ENCODE data around the gene SLC23A2. TPM values are rescaled to one million over a fixed set of nuclear protein-coding genes. Genes with fewer than 3 reads are reported as not detected.

The SLC23A2 gene
- total and polyA plus RNA-seq, 7 donors: 0.60 to 15.2 (median 10.9) TPM

DNA sequence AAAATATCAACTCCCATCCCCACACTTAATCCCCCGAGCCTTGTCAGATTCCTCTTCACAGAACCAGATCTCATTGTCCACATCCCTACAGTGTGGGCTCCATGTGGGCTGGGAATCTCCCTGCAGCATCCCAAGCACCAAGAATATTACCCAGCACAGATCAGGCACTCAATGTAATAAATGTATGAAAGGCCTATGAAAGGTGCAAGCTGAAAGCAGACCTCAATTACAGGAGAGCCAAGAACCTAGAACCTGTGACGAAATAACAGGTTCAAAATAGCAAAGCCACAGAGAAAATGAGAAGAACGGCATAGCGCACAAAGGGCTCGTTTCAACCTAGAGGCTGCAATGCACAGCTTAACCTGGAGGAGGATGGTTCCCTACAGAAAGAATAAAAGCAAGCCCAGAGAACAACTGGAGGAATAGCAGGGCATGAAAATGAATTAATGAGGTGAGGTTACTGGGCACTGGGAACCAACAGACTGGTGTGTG lies 3.1 kb downstream of the SLC23A2 start:
- H3K36me3 ChIP-seq: no peaks in the 10 kb centered on the region
- H3K27me3 ChIP-seq: no peaks in the 10 kb centered on the region
- no peak overlapping the region for H3K27ac ChIP-seq
- peaks cover 0 to 21% (median 13%) of the 10 kb centered on the region in 4 donors for H3K4me1 ChIP-seq
- TF ChIP-seq EP300 (IDR thresholded peaks at IDR 0.05) (no peak), POLR2A (IDR thresholded peaks at IDR 0.05) (no peak), POLR2AphosphoS5 (IDR thresholded peaks at IDR 0.05) (no peak)
- TF ChIP-seq, protein P1, sequence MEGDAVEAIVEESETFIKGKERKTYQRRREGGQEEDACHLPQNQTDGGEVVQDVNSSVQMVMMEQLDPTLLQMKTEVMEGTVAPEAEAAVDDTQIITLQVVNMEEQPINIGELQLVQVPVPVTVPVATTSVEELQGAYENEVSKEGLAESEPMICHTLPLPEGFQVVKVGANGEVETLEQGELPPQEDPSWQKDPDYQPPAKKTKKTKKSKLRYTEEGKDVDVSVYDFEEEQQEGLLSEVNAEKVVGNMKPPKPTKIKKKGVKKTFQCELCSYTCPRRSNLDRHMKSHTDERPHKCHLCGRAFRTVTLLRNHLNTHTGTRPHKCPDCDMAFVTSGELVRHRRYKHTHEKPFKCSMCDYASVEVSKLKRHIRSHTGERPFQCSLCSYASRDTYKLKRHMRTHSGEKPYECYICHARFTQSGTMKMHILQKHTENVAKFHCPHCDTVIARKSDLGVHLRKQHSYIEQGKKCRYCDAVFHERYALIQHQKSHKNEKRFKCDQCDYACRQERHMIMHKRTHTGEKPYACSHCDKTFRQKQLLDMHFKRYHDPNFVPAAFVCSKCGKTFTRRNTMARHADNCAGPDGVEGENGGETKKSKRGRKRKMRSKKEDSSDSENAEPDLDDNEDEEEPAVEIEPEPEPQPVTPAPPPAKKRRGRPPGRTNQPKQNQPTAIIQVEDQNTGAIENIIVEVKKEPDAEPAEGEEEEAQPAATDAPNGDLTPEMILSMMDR (IDR thresholded peaks at IDR 0.05): no peak
- no peak overlapping the region for H3K4me3 ChIP-seq
- H3K9me3 ChIP-seq: no peaks in the 10 kb centered on the region
- intact Hi-C loops (cut with DNase I): no loop called here
- WGBS, 2 donors: 76 to 88% methylated on average over 5 of the region's 5 CpGs
- DNase-seq: no peak

DNA sequence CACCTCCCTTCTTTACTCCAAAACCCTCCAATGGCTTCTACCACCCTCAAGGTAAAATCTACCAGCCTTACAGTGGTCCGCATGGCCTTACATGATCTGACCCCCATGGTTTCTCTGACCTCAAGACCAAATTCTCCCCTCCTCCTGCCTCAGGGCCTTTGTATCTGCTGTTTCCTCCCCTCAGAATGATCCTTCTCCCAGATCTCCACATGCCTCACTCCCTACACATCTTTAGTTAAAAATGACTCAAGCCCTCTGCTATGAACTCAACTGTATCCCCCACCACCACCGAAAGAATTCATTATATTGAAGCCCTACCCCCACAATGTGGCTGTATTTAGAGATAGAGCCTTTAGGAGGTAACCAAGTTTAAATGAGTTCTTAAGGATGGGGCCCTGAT lies 4.1 kb downstream of the SLC23A2 start:
- TF ChIP-seq EP300 (IDR thresholded peaks at IDR 0.05) (no peak), POLR2A (IDR thresholded peaks at IDR 0.05) (no peak), POLR2AphosphoS5 (IDR thresholded peaks at IDR 0.05) (no peak)
- TF ChIP-seq, protein P1 (IDR thresholded peaks at IDR 0.05): no peak
- no peak for DNase-seq
- no peaks in the 10 kb centered on the region for H3K9me3 ChIP-seq
- no peaks in the 10 kb centered on the region for H3K27me3 ChIP-seq
- H3K4me3 ChIP-seq: no peak overlapping the region
- 98 to 99% methylated on average over 2 of the region's 2 CpGs for WGBS, 2 donors
- peaks cover 0 to 21% (median 13%) of the 10 kb centered on the region in 4 donors for H3K4me1 ChIP-seq
- no peak overlapping the region for H3K27ac ChIP-seq
- no peaks in the 10 kb centered on the region for H3K36me3 ChIP-seq
- intact Hi-C loops (cut with DNase I): no loop called here

DNA sequence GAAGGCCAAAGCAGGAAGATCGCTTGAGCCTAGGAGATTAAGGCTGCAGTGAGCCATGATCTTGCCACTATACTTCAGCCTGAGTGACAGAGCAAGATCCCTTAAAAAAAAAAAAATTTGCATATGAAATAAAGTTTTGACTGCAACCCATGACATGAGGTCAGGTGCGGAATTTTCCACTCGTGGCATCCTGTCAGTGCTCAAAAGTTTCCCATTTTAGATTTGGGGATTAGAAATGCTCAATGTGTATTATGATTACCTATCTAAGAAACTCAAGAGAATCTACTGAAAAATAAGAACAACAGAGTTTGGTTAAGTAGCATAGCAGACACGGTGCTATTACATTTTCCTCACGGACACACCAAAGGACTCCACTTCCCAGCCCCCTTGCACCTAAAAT lies 11.7 kb downstream of the SLC23A2 start:
- Histone ChIP-seq H3K9me3 (no peaks in the 10 kb centered on the region), H3K4me3 (no peak overlapping the region), H3K4me1 (peaks cover 0 to 2% (median 0%) of the 10 kb centered on the region in 4 donors), H3K27ac (no peak overlapping the region), H3K36me3 (no peaks in the 10 kb centered on the region), H3K27me3 (no peaks in the 10 kb centered on the region)
- TF ChIP-seq EP300 (IDR thresholded peaks at IDR 0.05) (no peak), POLR2A (IDR thresholded peaks at IDR 0.05) (no peak), POLR2AphosphoS5 (IDR thresholded peaks at IDR 0.05) (no peak)
- TF ChIP-seq, protein P1 (IDR thresholded peaks at IDR 0.05): no peak
- no peak for DNase-seq
- intact Hi-C loops (cut with DNase I): no loop called here
- 77 to 88% methylated on average over 5 of the region's 5 CpGs for WGBS, 2 donors

DNA sequence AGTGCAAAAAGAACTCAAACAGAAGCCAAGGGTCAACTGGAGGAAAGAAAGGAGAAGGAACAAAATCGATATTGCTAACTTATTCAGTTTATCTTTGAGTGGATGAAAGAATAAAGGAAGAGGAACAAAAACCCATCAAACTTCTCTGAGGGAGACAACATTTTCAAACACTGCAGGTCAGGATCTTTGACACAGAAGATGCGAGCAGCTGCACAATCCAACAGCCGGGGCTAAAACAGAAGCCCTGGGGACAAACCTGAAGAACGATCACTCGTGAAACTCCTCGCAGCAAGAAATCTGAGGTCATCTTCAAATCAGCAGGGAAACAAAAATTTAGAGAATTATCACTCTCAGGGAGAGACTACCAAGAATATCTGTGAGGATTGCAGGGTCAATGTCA lies 14.2 kb downstream of the SLC23A2 start:
- DNase-seq: no peak
- no peak overlapping the region for H3K4me3 ChIP-seq
- WGBS, 2 donors: 59 to 76% methylated on average over 6 of the region's 6 CpGs
- H3K36me3 ChIP-seq: no peaks in the 10 kb centered on the region
- no peak for TF ChIP-seq POLR2AphosphoS5 (IDR thresholded peaks at IDR 0.05)
- TF ChIP-seq, protein P1 (IDR thresholded peaks at IDR 0.05): no peak
- no peak for TF ChIP-seq POLR2A (IDR thresholded peaks at IDR 0.05)
- no peak for TF ChIP-seq EP300 (IDR thresholded peaks at IDR 0.05)
- no peak overlapping the region for H3K27ac ChIP-seq
- H3K9me3 ChIP-seq: no peaks in the 10 kb centered on the region
- H3K27me3 ChIP-seq: no peaks in the 10 kb centered on the region
- H3K4me1 ChIP-seq: peaks cover 0 to 6% (median 0%) of the 10 kb centered on the region in 4 donors
- intact Hi-C loops (cut with DNase I): no loop called here

DNA sequence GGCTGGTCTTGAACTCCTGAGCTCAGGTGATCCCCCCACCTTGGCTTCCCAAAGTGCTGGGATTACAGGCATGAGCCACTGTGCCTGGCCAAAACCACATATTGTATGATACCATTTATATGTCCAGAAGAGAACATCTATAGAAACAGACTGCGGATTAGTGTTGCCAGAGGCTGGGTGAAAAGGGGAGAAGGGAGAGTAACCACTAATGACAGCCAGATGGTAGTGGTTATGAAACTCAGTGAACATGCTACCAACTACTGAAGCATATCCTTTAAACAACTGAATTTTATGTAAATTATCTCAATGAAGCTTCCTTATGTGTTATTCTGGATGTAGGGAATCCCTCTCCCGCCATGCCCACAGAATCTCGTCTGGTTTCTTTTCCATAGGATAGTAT lies 15.7 kb downstream of the SLC23A2 start:
- WGBS, 2 donors: 85 to 96% methylated on average over 3 of the region's 3 CpGs
- no peak for DNase-seq
- Histone ChIP-seq H3K27ac (no peak overlapping the region), H3K9me3 (no peaks in the 10 kb centered on the region), H3K4me3 (no peak overlapping the region), H3K36me3 (no peaks in the 10 kb centered on the region), H3K4me1 (peaks cover 0 to 6% (median 0%) of the 10 kb centered on the region in 4 donors), H3K27me3 (no peaks in the 10 kb centered on the region)
- intact Hi-C loops (cut with DNase I): no loop called here
- TF ChIP-seq POLR2AphosphoS5 (IDR thresholded peaks at IDR 0.05) (no peak), EP300 (IDR thresholded peaks at IDR 0.05) (no peak), POLR2A (IDR thresholded peaks at IDR 0.05) (no peak)
- TF ChIP-seq, protein P1 (IDR thresholded peaks at IDR 0.05): no peak

Measured in sigmoid colon (tissue), 7 donors.